Endometrial microvascular endothelial cells (primary cell): ENCODE results near the gene LHB. TPM values are rescaled to one million over a fixed set of nuclear protein-coding genes. Genes with fewer than 3 reads are reported as not detected.

Source experiments
- in situ Hi-C: cut with HindIII; loops from 2 replicates; pipeline ENCODE4 v1.10.0; 2017; ENCODE audit warnings: low sequenced_read_pairs, low pct_unique_long_range_greater_than_20kb; ENCODE audit errors: inconsistent ontology term
- total RNA-seq: library from RNA; depleted of rRNA; stranded (reverse); fragments of >200 nt; gene quantifications from one replicate; pipeline ENCODE4 v1.2.3, GENCODE V29; 2015; ENCODE audit errors: inconsistent ontology term

The LHB gene
- total RNA-seq, 1 donor from 2014 or later = not detected

- in situ Hi-C loops = no loop called here
Measured at GRCh38 chr19:49016067-49016839, 638 bp downstream of the LHB start.

- in situ Hi-C loops = no loop called here
Measured at GRCh38 chr19:49014870-49015255, 2.0 kb downstream of the LHB start.

GRCh38 chr19:49014123-49014869 lies 2.6 kb downstream of the LHB start:
- in situ Hi-C loops = no loop called here

GRCh38 chr19:49011194-49011593 lies 5.7 kb downstream of the LHB start:
- in situ Hi-C loops = no loop called here

GRCh38 chr19:49010453-49010852 lies 6.4 kb downstream of the LHB start:
- in situ Hi-C loops = no loop called here

GRCh38 chr19:49009828-49010227 lies 7.1 kb downstream of the LHB start:
- in situ Hi-C loops = no loop called here

- in situ Hi-C loops = no loop called here
Measured at GRCh38 chr19:49006905-49007304, 10.0 kb downstream of the LHB start.

GRCh38 chr19:49004964-49005614 lies 11.8 kb downstream of the LHB start:
- in situ Hi-C loops = no loop called here

GRCh38 chr19:49004133-49004532 lies 12.8 kb downstream of the LHB start:
- in situ Hi-C loops = no loop called here

- in situ Hi-C loops = loop anchor here (10.0 kb wide), 1 partner anchor 205 kb away; no protein-coding TSS in a partner anchor
Measured at GRCh38 chr19:48999481-49000325, 17.2 kb downstream of the LHB start.

- in situ Hi-C loops = loop anchor here (10.0 kb wide), 1 partner anchor 203 kb away; no protein-coding TSS in a partner anchor
Measured at GRCh38 chr19:48997972-48998371, 18.9 kb downstream of the LHB start.

- in situ Hi-C loops = loop anchor here (10.0 kb wide), 1 partner anchor 199 kb away; no protein-coding TSS in a partner anchor
Measured at GRCh38 chr19:48994035-48994386, 22.9 kb downstream of the LHB start.

- in situ Hi-C loops = loop anchor here (10.0 kb wide), 1 partner anchor 199 kb away; no protein-coding TSS in a partner anchor
Measured at GRCh38 chr19:48993175-48994034, 23.5 kb downstream of the LHB start, which contains the start of the genes GYS1 and RUVBL2. GYS1 (minus strand) TSS chr19:48993309; CDS start chr19:48993112, 197 bp downstream. RUVBL2 (plus strand) TSS chr19:48993887; CDS start chr19:48993912, 25 bp downstream.

GRCh38 chr19:48992581-48993174 lies 24.2 kb downstream of the LHB start:
- in situ Hi-C loops = loop anchor here (10.0 kb wide), 1 partner anchor 198 kb away; no protein-coding TSS in a partner anchor

GRCh38 chr19:48991873-48992580 lies 24.9 kb downstream of the LHB start:
- in situ Hi-C loops = loop anchor here (10.0 kb wide), 1 partner anchor 197 kb away; no protein-coding TSS in a partner anchor

GRCh38 chr19:48991011-48991609 lies 25.8 kb downstream of the LHB start:
- in situ Hi-C loops = loop anchor here (10.0 kb wide), 1 partner anchor 196 kb away; no protein-coding TSS in a partner anchor
